SW 1271 (cell line): ENCODE data around the gene HTR4.

ENCODE experiments used
- DNase-seq, 2 experiments: peaks; one replicate each; lab custom pipeline; 2025; lab: John Stamatoyannopoulos, UW

Gene HTR4

GRCh38 chr5:148663509-148663908 is 9.2 kb upstream of the HTR4 start:
- no peak for DNase-seq

GRCh38 chr5:148660346-148660660 is 6.0 kb upstream of the HTR4 start:
- no peak for DNase-seq

GRCh38 chr5:148659641-148660345 is 5.5 kb upstream of the HTR4 start:
- no peak for DNase-seq

GRCh38 chr5:148653291-148653835 is 964 bp downstream of the HTR4 start:
- DNase-seq = no peak

GRCh38 chr5:148651528-148651927 is 2.8 kb downstream of the HTR4 start:
- no peak for DNase-seq

GRCh38 chr5:148645527-148645926 is 8.8 kb downstream of the HTR4 start:
- no peak for DNase-seq

GRCh38 chr5:148641735-148642134 is 12.6 kb downstream of the HTR4 start:
- no peak for DNase-seq

GRCh38 chr5:148640471-148640870 is 13.9 kb downstream of the HTR4 start:
- no peak for DNase-seq

GRCh38 chr5:148639081-148639480 is 15.2 kb downstream of the HTR4 start:
- no peak for DNase-seq

- DNase-seq = no peak
These were observed 18.0 kb downstream of the HTR4 start for GRCh38 chr5:148636353-148636752.

- no peak for DNase-seq
These were observed 18.8 kb downstream of the HTR4 start for GRCh38 chr5:148635321-148636083.

GRCh38 chr5:148633067-148633377 is 21.3 kb downstream of the HTR4 start:
- no peak for DNase-seq

GRCh38 chr5:148632255-148633066 is 21.9 kb downstream of the HTR4 start:
- no peak for DNase-seq

- DNase-seq = no peak
These were observed 27.3 kb downstream of the HTR4 start for GRCh38 chr5:148626986-148627385.

- no peak for DNase-seq
These were observed 28.2 kb downstream of the HTR4 start for GRCh38 chr5:148626081-148626613.

GRCh38 chr5:148625250-148625649 is 29.1 kb downstream of the HTR4 start:
- DNase-seq = no peak

GRCh38 chr5:148623741-148624140 is 30.6 kb downstream of the HTR4 start:
- DNase-seq = peak in 1 of 2 experiments; percentile 39

- DNase-seq = no peak
These were observed 31.2 kb downstream of the HTR4 start for GRCh38 chr5:148623101-148623500.

- DNase-seq = no peak
These were observed 33.6 kb downstream of the HTR4 start for GRCh38 chr5:148620696-148621095.

- DNase-seq = no peak
These were observed 34.2 kb downstream of the HTR4 start for GRCh38 chr5:148620091-148620490.

- DNase-seq = no peak
These were observed 34.8 kb downstream of the HTR4 start for GRCh38 chr5:148619484-148619883.

- peak in 1 of 2 experiments; percentile 7 for DNase-seq
These were observed 38.6 kb downstream of the HTR4 start for GRCh38 chr5:148615644-148616275.
